Tibial nerve (tissue), 4 donors: ENCODE data around the gene ARAP3. TPM values are rescaled to one million over a fixed set of nuclear protein-coding genes. Genes with fewer than 3 reads are reported as not detected.

Experiments used
- DNase-seq, 2 donors: peaks; one replicate each; pipeline ENCODE4 v3.0.0-alpha.2; 2019; ENCODE audit warnings: low spot score in 2 of 2
- H3K27ac ChIP-seq, 4 donors: fragments of 200-600 bp; sonication (generic) in 3 of 4; one replicate each; pipeline ENCODE4 v1.5.1; 2017 to 2019; ENCODE audit warnings: mild to moderate bottlenecking in 1 of 4
- H3K27me3 ChIP-seq, 2 donors: fragments of 200-600 bp; sonication (generic) in 1 of 2; one replicate each; pipeline versions ENCODE4 v1.5.1 to v1.6.0; 2017 to 2019
- H3K36me3 ChIP-seq, 3 donors: fragments of 200-600 bp; sonication (generic); one replicate each; pipeline ENCODE4 v1.5.1; 2018 to 2019
- H3K4me1 ChIP-seq, 4 donors: fragments of 200-600 bp; sonication (generic) in 3 of 4; one replicate each; pipeline ENCODE4 v1.5.1; 2017 to 2019
- H3K4me3 ChIP-seq, 4 donors: fragments of 200-600 bp; sonication (generic) in 3 of 4; one replicate each; pipeline ENCODE4 v1.5.1; 2017 to 2019; ENCODE audit warnings: mild to moderate bottlenecking in 1 of 4, moderate library complexity in 1 of 4
- H3K9me3 ChIP-seq, 4 donors: fragments of 200-600 bp; sonication (generic) in 3 of 4; one replicate each; pipeline ENCODE4 v1.5.1; 2017 to 2019
- EP300 ChIP-seq, 2 donors: sonication (generic); formaldehyde crosslinking; IDR thresholded peaks; one replicate each; pipeline ENCODE4 v1.6.1; 2017; ENCODE audit warnings: antibody characterized with exemption in 2 of 2, mild to moderate bottlenecking in 1 of 2
- POLR2A ChIP-seq, 2 donors: fragments of 450-650 bp; IDR thresholded peaks; one replicate each; pipeline ENCODE4 v1.6.1; 2017; ENCODE audit warnings: antibody characterized with exemption in 2 of 2, mild to moderate bottlenecking in 2 of 2, moderate library complexity in 2 of 2
- WGBS, 2 donors: methylation state at CpG; one replicate each; pipeline ENCODE4 v1.1.5; 2018; 5-methylcytosine and 5-hydroxymethylcytosine counted together
- total RNA-seq, 4 donors: library from RNA; depleted of rRNA; stranded (reverse); fragments of >200 nt; gene quantifications; one replicate each; pipeline ENCODE4 v1.1.0, GENCODE V29; 2016
- TF ChIP-seq, protein P1 (sequence below), 5 experiments: fragments of 200-600 bp in 3 of 5; fragments of 450-650 bp in 2 of 5; sonication (generic) in 3 of 5; IDR thresholded peaks; one replicate each; pipeline ENCODE4 v1.5.1; 2016 to 2019; ENCODE audit warnings: antibody characterized with exemption in 5 of 5, mild to moderate bottlenecking in 3 of 5, moderate library complexity in 2 of 5

Gene ARAP3
- total RNA-seq, 4 donors from 2014 or later = 4.4 to 11.8 (median 9.4) TPM

DNA sequence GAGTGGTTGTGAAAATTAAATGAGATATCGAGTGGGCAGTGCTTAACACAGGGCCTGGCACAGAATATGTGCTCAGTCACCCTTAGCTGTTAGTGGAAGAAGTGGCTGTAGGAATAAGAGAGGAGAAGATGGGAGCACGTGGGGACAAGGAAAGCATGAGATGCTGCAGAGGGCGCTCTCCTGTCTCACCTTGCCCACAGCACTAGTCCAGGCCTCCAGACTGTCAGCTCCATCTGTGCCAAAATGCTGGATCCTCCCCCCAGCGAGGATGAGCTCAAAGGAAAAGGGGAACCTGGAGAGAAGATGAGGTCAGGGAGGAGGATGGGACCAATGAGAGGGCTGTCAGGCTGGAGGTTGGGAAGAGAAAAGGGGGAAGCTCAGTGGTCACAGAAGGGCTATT lies 12.5 kb downstream of the ARAP3 start:
- 69 to 75% methylated on average over 4 of the region's 4 CpGs for WGBS, 2 donors

DNA sequence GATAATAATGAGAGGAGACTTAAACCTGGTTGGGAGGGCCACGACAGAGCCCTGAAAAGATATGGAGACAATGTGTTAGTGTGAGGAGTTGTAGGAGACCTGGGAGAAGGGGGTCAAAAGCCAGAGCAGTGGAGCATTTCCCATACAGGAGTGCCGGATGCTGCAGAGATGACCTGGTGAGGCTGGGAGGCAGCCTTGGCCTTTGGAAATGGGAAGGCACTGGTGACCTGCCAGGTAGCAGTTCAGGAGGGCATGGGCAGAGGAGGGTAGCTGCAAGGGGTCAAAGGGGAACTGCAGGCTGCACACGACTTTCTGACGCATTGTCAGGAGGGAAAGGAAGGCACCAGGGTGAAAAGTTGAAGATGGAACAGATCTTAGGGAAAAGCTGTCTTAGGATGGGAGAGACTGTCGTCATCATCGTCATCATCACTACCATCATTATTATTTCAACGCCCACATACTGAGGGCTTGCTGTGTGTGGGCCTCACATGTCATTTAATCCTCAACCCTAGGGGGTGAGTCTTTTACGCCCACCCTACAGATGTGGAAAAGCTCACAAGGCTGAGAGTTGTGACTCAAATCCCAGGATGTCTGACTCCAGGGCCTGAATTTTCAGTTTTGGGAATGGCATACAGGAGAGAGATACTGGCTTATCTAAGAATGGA lies 13.3 kb downstream of the ARAP3 start:
- DNase-seq = no peak
- H3K36me3 ChIP-seq = peaks cover 0 to 20% (median 0%) of the 10 kb centered on the region in 3 donors
- 49 to 58% methylated on average over 8 of the region's 8 CpGs for WGBS, 2 donors
- H3K9me3 ChIP-seq = no peaks in the 10 kb centered on the region
- H3K27me3 ChIP-seq = no peaks in the 10 kb centered on the region
- H3K4me1 ChIP-seq = peaks cover 0 to 5% (median 0%) of the 10 kb centered on the region in 4 donors
- H3K4me3 ChIP-seq = no peak overlapping the region
- no peak for TF ChIP-seq EP300 (IDR thresholded peaks at IDR 0.05)
- TF ChIP-seq, protein P1, sequence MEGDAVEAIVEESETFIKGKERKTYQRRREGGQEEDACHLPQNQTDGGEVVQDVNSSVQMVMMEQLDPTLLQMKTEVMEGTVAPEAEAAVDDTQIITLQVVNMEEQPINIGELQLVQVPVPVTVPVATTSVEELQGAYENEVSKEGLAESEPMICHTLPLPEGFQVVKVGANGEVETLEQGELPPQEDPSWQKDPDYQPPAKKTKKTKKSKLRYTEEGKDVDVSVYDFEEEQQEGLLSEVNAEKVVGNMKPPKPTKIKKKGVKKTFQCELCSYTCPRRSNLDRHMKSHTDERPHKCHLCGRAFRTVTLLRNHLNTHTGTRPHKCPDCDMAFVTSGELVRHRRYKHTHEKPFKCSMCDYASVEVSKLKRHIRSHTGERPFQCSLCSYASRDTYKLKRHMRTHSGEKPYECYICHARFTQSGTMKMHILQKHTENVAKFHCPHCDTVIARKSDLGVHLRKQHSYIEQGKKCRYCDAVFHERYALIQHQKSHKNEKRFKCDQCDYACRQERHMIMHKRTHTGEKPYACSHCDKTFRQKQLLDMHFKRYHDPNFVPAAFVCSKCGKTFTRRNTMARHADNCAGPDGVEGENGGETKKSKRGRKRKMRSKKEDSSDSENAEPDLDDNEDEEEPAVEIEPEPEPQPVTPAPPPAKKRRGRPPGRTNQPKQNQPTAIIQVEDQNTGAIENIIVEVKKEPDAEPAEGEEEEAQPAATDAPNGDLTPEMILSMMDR (IDR thresholded peaks at IDR 0.05) = no peak
- no peak for TF ChIP-seq POLR2A (IDR thresholded peaks at IDR 0.05)
- H3K27ac ChIP-seq = no peak overlapping the region

More for the DNA sequence above, 12.5 kb downstream of the ARAP3 start:
- TF ChIP-seq, protein P1 (IDR thresholded peaks at IDR 0.05) = no peak
- no peak for TF ChIP-seq EP300 (IDR thresholded peaks at IDR 0.05)
- no peak for TF ChIP-seq POLR2A (IDR thresholded peaks at IDR 0.05)
- Histone ChIP-seq H3K27ac (no peak overlapping the region), H3K27me3 (no peaks in the 10 kb centered on the region), H3K4me3 (no peak overlapping the region), H3K9me3 (no peaks in the 10 kb centered on the region), H3K36me3 (peaks cover 0 to 15% (median 0%) of the 10 kb centered on the region in 3 donors), H3K4me1 (peaks cover 0 to 5% (median 0%) of the 10 kb centered on the region in 4 donors)
- no peak for DNase-seq

DNA sequence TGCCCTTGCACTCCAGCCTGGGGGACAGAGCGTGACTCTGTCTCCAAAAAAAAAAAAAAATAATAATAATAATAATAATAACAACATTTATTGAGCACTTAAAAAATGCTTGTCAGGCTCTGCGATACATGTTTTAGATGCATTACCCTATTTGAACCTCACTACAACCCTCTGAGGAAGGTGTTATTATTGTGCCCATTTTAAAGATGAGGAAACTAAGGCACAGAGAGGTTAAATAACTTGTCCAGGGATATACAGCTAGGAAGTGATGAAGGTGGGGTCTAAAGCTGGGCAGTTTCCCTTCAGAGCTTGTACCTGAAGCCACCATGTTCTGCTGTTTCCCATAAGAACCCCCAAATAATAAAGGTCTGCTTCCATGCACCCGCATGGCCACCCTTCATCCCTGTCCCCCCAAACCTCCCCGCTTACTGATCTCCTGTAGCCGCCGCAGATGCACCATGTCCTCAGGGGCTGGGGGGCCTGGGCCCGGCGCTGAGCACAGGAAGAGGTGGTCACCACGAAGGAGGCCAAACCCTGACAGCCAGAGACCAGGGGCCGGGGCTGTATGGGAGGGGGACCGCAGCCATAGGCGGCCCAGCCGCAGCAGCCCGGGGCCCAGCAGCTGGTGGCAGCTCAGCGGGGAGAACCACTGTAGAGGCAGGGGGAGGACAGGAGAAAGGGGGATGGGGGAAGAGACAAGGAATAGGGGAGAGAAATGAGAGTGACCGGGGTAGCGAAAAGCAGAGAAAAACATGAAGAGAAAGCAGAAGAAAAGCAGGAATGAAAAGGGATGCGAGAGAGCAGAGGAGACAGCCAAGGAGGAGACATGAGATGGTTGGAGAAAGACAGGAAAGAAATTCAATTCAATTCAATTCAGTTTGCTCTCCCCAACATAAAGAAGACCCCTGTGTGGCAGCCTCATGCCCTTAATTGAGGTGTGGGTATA lies 15.8 kb downstream of the ARAP3 start:
- Histone ChIP-seq H3K27ac (no peak overlapping the region), H3K4me1 (no peaks in the 10 kb centered on the region), H3K36me3 (peaks cover 0 to 27% (median 0%) of the 10 kb centered on the region in 3 donors), H3K9me3 (no peaks in the 10 kb centered on the region), H3K27me3 (no peaks in the 10 kb centered on the region), H3K4me3 (no peak overlapping the region)
- 86 to 87% methylated on average over 18 of the region's 18 CpGs for WGBS, 2 donors
- TF ChIP-seq, protein P1 (IDR thresholded peaks at IDR 0.05) = no peak
- DNase-seq = no peak

DNA sequence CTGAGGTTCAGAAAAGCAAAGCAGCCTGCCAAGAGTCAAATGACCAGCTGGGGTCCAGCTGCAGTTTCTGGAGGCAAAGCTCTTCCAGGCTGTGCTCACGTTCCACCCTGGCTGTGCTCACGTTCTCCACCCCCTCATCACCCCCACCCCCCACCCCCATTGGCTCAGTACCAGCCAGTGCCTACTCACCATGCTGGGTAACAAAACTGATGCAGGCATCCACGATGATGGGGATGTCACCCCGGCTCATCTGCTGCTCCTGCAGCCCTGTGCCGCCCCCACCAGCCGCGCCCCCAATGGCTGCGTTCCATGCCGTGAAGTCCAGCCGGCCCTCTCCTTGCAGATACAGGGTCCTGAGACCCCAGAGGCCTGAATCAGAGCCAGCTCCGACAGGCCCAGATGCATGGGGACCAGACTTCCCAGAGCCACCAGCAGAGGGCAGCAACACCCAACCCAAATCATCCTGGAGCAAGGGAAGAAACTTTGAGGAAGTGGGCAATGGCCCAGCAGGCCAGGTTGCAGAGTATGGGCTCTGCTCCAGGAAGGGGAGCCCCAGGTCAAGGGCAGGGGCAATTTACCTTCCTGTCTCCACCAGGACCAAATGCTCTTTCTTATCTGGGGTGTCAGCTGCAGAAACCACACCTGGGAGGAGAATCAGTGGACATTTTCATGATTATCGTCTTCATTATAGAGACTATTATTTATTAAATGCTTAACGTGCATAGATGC lies 17.1 kb downstream of the ARAP3 start:
- Histone ChIP-seq H3K36me3 (peaks cover 0 to 29% (median 0%) of the 10 kb centered on the region in 3 donors), H3K9me3 (no peaks in the 10 kb centered on the region), H3K4me3 (no peak overlapping the region), H3K27me3 (no peaks in the 10 kb centered on the region), H3K27ac (no peak overlapping the region), H3K4me1 (no peaks in the 10 kb centered on the region)
- WGBS, 2 donors = 34 to 40% methylated on average over 6 to 12 of the region's 13 CpGs
- peak; percentile 49 to 82 for DNase-seq
- no peak for TF ChIP-seq EP300 (IDR thresholded peaks at IDR 0.05)
- TF ChIP-seq, protein P1 (IDR thresholded peaks at IDR 0.05) = peak; percentile 79 to 91 (median 84)
- no peak for TF ChIP-seq POLR2A (IDR thresholded peaks at IDR 0.05)
